Pancreas (tissue), 10 donors: ENCODE data around the gene SELENOO. TPM values are rescaled to one million over a fixed set of nuclear protein-coding genes. Genes with fewer than 3 reads are reported as not detected.

Source experiments
- ATAC-seq, 4 donors: fragments of 200-7000 bp; cut with Tn5 transposase; one replicate each; pipeline versions ENCODE4 v1.8.0 to v1.9.1; 2020; ENCODE audit warnings: mild to moderate bottlenecking in 4 of 4, moderate library complexity in 4 of 4
- DNase-seq, 6 donors: peaks; one replicate each; pipeline ENCODE4 v3.0.0-alpha.2; 2020
- FAIRE-seq: peaks from 2 replicates; lab custom pipeline; 2012; peaks lifted over from hg19 to GRCh38; lab: Jason Lieb, UNC
- H3K27ac ChIP-seq, 4 donors: fragments of 200-600 bp; sonication (generic); 1 replicate in 3 of 4; 2 replicates in 1 of 4; pipeline versions ENCODE4 v1.5.0 to v1.8.0; 2020
- H3K27me3 ChIP-seq, 4 donors: fragments of 200-600 bp; one replicate each; pipeline ENCODE4 v1.8.0; 2021
- H3K36me3 ChIP-seq, 3 donors: fragments of 200-600 bp; sonication (generic) in 1 of 3; one replicate each; pipeline versions ENCODE4 v1.5.0 to v1.8.0; 2020 to 2021
- H3K4me1 ChIP-seq, 3 donors: fragments of 200-600 bp; one replicate each; pipeline ENCODE4 v1.8.0; 2021
- H3K4me3 ChIP-seq, 4 donors: fragments of 200-600 bp; sonication (generic) in 2 of 4; one replicate each; pipeline versions ENCODE4 v1.5.0 to v1.8.0; 2020 to 2021
- H3K9me3 ChIP-seq, 4 donors: fragments of 200-600 bp; one replicate each; pipeline ENCODE4 v1.8.0; 2021
- CTCF ChIP-seq, 4 donors: fragments of 200-600 bp; sonication (generic) in 3 of 4; IDR thresholded peaks; one replicate each; pipeline versions ENCODE4 v1.5.0 to v1.8.0; 2021; ENCODE audit warnings: antibody characterized with exemption in 4 of 4
- WGBS, 2 donors: extraction: QIAGEN DNeasy Blood & Tissue Kit; methylation state at CpG; one replicate each; pipeline ENCODE4 v1.1.7; 2013; 5-methylcytosine and 5-hydroxymethylcytosine counted together
- intact Hi-C, 3 donors: fragments of 100-400 bp; cut with DNase I; formaldehyde crosslinking; loops; one replicate each; pipeline versions ENCODE4 v1.11.1 to v1.14.2; 2022
- polyA plus RNA-seq, 2 donors: library from polyadenylated mRNA; stranded (reverse); fragments of 200-250 nt; gene quantifications; one replicate each; pipeline ENCODE4 v1.2.3, GENCODE V29; 2013
- total RNA-seq, 6 donors: library from RNA; stranded (reverse); fragmentation: NEBNext Ultra II Directional in 4 of 6; extraction: Animal tissue kit (Norgen Biotek cat#: 25700) in 4 of 6; gene quantifications; one replicate each; pipeline versions ENCODE4 v1.2.1 to v1.2.4, GENCODE V29; 2021 to 2023
- donor health status: healthy with polysubstance abuse.
- donor health status: DM: no; HTN: no; CAD: no; lungs with moderate emphysema.
- donor health status: DM: no; HTN: no; CAD: no.
- donor health status: control.
- donor health status: control.
- donor health status: Bipolar disorder and iron deficiency.
- donor health status: DM: yes; HTN: yes; CAD: no.
- donor health status: DM: no; HTN: no; CAD: no.
- donor health status: DM: no; HTN: no; CAD: no.
- donor health status: DM: yes; HTN: yes; CAD: no.

Gene SELENOO
- total and polyA plus RNA-seq, 8 donors = 11.6 to 79.8 (median 14.3) TPM

DNA sequence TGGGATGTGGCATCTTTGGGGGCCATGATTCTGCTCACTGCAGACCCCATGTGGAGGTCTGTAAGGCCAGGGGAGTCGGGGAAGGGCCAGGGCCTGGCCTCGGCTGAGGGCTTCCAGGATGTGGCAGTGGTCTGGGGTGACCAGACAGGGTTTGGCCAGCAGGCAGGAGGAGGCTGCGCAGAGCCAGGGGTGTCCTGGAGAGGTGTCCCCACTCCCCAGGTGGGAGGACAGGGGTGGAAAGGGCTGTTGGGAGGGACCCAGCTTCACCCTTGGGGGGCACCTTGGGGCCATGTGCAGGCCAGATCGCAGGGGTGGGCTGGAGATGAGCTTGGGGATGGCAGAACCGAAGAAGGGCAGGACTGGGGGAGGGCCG is 26.8 kb upstream of the SELENOO start:
- no peak for ATAC-seq
- 88 to 91% methylated on average over 6 of the region's 6 CpGs for WGBS, 2 donors
- TF ChIP-seq CTCF (IDR thresholded peaks at IDR 0.05) = no peak
- intact Hi-C loops = no loop called here
- no peaks in the 10 kb centered on the region for H3K36me3 ChIP-seq
- no peak overlapping the region for H3K4me3 ChIP-seq
- H3K27ac ChIP-seq = no peak overlapping the region
- peak in 2 of 6 donors; percentile 18 to 52 for DNase-seq
- FAIRE-seq = no peak
- H3K9me3 ChIP-seq = no peaks in the 10 kb centered on the region
- H3K27me3 ChIP-seq = no peaks in the 10 kb centered on the region
- H3K4me1 ChIP-seq = no peaks in the 10 kb centered on the region

DNA sequence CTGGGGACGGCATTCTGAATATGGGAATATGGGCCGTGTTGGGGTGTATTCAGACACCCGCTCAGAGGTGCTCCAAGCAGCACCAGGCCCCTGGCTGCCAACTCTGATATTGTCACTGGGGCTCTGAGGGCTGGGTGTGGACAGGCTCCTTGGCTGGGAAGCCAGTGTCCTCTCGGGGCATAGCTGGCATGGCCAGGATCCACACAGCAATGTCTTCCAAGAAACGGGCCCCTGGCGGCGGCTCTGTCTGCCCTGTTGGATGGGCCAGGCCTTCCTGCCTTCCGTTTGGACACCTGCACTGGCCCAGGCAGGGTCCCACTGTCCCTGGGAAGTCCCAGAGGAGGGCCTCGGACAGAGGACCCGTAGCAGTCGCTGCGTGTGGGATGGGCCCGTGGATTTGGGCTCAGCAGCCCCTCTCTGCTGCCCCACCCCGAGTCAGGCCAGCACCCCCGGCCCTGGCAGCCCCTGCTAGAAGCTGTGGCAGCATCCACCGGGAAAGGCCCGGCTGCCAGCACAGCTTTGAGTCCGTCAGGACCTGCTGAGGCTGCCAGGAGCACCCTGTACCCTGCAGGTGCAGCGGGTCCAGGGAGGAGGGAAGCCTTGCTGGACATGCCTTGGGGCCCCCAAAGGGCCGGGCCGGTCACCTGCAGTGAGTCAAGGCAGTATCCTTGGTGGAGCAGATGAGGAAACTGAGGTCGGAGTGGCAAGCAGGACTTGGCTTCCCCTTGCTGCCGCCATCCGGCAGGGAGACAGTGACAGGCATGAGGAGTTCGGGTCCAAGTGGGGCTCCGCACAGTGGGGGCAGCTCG is 26.2 kb upstream of the SELENOO start:
- Histone ChIP-seq H3K27me3 (no peaks in the 10 kb centered on the region), H3K4me3 (no peak overlapping the region), H3K36me3 (no peaks in the 10 kb centered on the region), H3K9me3 (no peaks in the 10 kb centered on the region), H3K4me1 (no peaks in the 10 kb centered on the region), H3K27ac (no peak overlapping the region)
- TF ChIP-seq CTCF (IDR thresholded peaks at IDR 0.05) = no peak
- FAIRE-seq = no peak
- no peak for ATAC-seq
- 85 to 91% methylated on average over 27 of the region's 27 CpGs for WGBS, 2 donors
- DNase-seq = peak in 3 of 6 donors; percentile 13 to 60 (median 28)
- intact Hi-C loops = no loop called here

GRCh38 chr22:50175191-50175461 is 25.7 kb upstream of the SELENOO start:
- H3K27me3 ChIP-seq = no peaks in the 10 kb centered on the region
- intact Hi-C loops = no loop called here
- no peak overlapping the region for H3K4me3 ChIP-seq
- no peak for ATAC-seq
- H3K4me1 ChIP-seq = no peaks in the 10 kb centered on the region
- TF ChIP-seq CTCF (IDR thresholded peaks at IDR 0.05) = no peak
- no peaks in the 10 kb centered on the region for H3K36me3 ChIP-seq
- DNase-seq = peak in 2 of 6 donors; percentile 43 to 54
- no peaks in the 10 kb centered on the region for H3K9me3 ChIP-seq
- WGBS, 2 donors = 84 to 93% methylated on average over 6 of the region's 6 CpGs
- no peak overlapping the region for H3K27ac ChIP-seq
- no peak for FAIRE-seq

DNA sequence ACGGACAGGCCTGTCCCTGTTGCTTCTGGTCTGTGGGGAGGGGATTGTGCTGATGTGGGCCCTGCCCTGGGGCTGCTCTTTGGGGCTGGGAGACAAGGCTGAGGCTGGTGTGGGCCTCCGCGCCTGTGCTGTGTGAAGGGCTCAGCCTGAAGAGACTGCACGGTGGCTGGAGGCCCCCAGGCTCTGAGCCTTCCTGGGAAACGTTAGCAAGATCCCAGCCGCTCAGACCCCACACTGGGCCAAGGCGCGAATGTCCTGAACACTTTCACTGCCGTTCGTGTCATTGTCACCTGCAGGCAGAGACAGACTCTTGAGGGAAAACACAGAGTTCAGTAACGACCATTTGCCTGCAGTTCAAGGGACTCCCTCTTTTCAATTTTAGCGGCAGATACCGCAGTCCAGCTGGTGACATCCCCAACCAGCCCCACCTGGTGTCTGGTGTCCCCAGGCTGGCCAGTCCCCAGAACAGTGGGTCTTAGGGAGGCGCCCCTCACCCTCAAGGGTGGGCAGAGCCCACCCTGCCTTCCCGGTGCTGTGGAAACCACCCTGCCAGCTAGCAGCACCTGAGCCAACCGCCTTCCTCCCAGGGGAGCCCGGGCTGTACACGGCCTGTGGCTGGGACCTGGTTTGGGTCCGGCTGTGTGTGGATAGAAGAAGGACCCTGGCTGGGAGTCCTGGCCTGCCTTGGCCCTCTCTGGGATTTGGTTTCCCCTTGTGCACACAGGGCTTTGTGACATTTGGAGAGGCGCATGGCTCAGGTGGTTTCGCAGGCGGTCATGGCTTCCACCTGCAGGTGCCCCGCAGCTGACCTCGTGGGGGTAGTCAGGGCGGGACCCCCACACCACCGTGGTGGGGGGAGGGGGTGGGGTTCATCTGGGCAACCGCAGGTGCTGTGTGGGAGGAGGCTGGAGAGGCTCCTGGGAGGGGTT is 24.6 kb upstream of the SELENOO start:
- TF ChIP-seq CTCF (IDR thresholded peaks at IDR 0.05) = no peak
- no peaks in the 10 kb centered on the region for H3K36me3 ChIP-seq
- H3K27me3 ChIP-seq = no peaks in the 10 kb centered on the region
- DNase-seq (peak in 2 of 6 donors; percentile 12 to 13), ATAC-seq (no peak), FAIRE-seq (no peak)
- no peak overlapping the region for H3K4me3 ChIP-seq
- H3K4me1 ChIP-seq = no peaks in the 10 kb centered on the region
- WGBS, 2 donors = 73 to 85% methylated on average over 24 to 27 of the region's 27 CpGs
- intact Hi-C loops = no loop called here
- no peaks in the 10 kb centered on the region for H3K9me3 ChIP-seq
- no peak overlapping the region for H3K27ac ChIP-seq
